SK-MEL-5 (cell line): ENCODE measurements around the gene ZFP36L2. TPM values are rescaled to one million over a fixed set of nuclear protein-coding genes. Genes with fewer than 3 reads are reported as not detected.

Source experiments
- DNase-seq: peaks from one replicate; pipeline ENCODE4 v3.0.0-alpha.2; 2016; ENCODE audit warnings: low read depth, low spot score
- in situ Hi-C: cut with HindIII; loops from 2 replicates; pipeline ENCODE4 v1.10.0; 2016; ENCODE audit warnings: low sequenced_read_pairs, high pct_unique_total_duplicates, low pct_unique_long_range_greater_than_20kb
- total RNA-seq: library from RNA; depleted of rRNA; stranded (reverse); fragments of >200 nt; shearing (Covaris generic); gene quantifications from 2 replicates; pipeline ENCODE4 v1.2.3, GENCODE V29; 2014

ZFP36L2 gene
- total RNA-seq, 1 experiment from 2014 or later, result 5.2 TPM

- in situ Hi-C loops, result no loop called here
Observed at GRCh38 chr2:43226955-43227829, 786 bp upstream of the ZFP36L2 start.

GRCh38 chr2:43225788-43226557 is 433 bp downstream of the ZFP36L2 start:
- in situ Hi-C loops, result no loop called here
- DNase-seq, result peak; percentile 60

More at GRCh38 chr2:43226955-43227829, 786 bp upstream of the ZFP36L2 start:
- DNase-seq, result peak; percentile 89

GRCh38 chr2:43225093-43225787 is 1.2 kb downstream of the ZFP36L2 start:
- peak; percentile 26 for DNase-seq
- in situ Hi-C loops, result no loop called here

GRCh38 chr2:43224571-43225092 is 1.8 kb downstream of the ZFP36L2 start:
- in situ Hi-C loops, result no loop called here

GRCh38 chr2:43224131-43224570 is 2.3 kb downstream of the ZFP36L2 start:
- in situ Hi-C loops, result no loop called here
- DNase-seq, result peak; percentile 86

More at GRCh38 chr2:43224571-43225092, 1.8 kb downstream of the ZFP36L2 start:
- peak; percentile 25 for DNase-seq

GRCh38 chr2:43223521-43224001 is 2.8 kb downstream of the ZFP36L2 start:
- DNase-seq, result peak; percentile 32

GRCh38 chr2:43222475-43223309 is 3.7 kb downstream of the ZFP36L2 start:
- DNase-seq, result peak; percentile 17
- in situ Hi-C loops, result no loop called here

More at GRCh38 chr2:43223521-43224001, 2.8 kb downstream of the ZFP36L2 start:
- in situ Hi-C loops, result no loop called here

GRCh38 chr2:43221763-43222474 is 4.5 kb downstream of the ZFP36L2 start:
- in situ Hi-C loops, result no loop called here
- DNase-seq, result peak; percentile 94

- peak; percentile 15 for DNase-seq
- in situ Hi-C loops, result no loop called here
Observed at GRCh38 chr2:43221124-43221762, 5.2 kb downstream of the ZFP36L2 start.

GRCh38 chr2:43220760-43221123 is 5.7 kb downstream of the ZFP36L2 start:
- no peak for DNase-seq
- in situ Hi-C loops, result no loop called here

GRCh38 chr2:43220229-43220751 is 6.1 kb downstream of the ZFP36L2 start:
- DNase-seq, result peak; percentile 67
- in situ Hi-C loops, result no loop called here

GRCh38 chr2:43219383-43220228 is 6.8 kb downstream of the ZFP36L2 start:
- DNase-seq, result peak; percentile 80
- in situ Hi-C loops, result no loop called here

- DNase-seq, result peak; percentile 36
- in situ Hi-C loops, result no loop called here
Observed at GRCh38 chr2:43218702-43219382, 7.6 kb downstream of the ZFP36L2 start.

GRCh38 chr2:43218155-43218701 is 8.2 kb downstream of the ZFP36L2 start:
- DNase-seq, result no peak
- in situ Hi-C loops, result no loop called here
